ACHN (cell line): ENCODE measurements around the gene EEF1G.

Experiments
- DNase-seq: peaks from one replicate; pipeline ENCODE4 v3.0.0-alpha.2; 2015
- in situ Hi-C: cut with HindIII; loops from 2 replicates; pipeline ENCODE4 v1.10.0; 2017; ENCODE audit warnings: low sequenced_read_pairs, low pct_ligation_motif_present, low pct_unique_long_range_greater_than_20kb

Gene EEF1G

DNA sequence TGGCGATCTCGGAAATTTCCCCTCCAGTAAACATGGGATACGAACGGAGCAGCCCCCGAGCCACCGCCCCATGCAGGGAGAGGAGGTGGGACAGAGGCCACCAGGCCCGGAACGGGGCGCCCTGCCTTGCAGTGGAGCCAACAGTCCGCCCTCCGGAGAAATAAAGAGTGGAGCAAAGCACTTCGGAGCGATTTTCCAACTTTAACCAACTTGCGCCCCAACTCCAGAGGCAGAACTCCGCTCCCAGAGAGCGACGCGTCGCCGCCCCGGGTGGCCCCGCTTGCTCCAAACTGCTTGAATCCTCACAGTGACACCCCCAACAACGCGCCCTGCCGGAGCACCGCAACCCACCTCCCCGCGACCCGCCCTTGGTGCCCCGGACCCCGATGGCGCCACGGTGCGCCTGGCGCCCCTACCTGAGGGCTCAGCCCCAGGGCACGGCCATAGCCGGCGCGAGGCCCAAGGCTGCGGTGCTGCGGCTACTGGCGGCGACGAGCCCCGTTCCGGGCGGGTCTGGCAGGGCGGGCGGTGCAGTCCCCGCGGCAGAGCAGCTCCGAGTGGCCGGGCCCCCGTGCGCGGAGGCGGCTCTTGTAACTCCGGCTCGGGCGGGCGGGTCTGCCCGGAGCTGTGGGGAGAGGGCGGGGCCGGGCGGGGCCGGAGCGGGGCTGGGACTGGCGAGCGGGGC, 27.3 kb downstream of the EEF1G start, which contains the start of gene AHNAK:
AHNAK (minus strand) TSS at position 563 of the 685 bp plus-strand sequence. CDS start 10,708 bp downstream, outside the sequence.
- peak; percentile 64 for DNase-seq
- in situ Hi-C loops = no loop called here

DNA sequence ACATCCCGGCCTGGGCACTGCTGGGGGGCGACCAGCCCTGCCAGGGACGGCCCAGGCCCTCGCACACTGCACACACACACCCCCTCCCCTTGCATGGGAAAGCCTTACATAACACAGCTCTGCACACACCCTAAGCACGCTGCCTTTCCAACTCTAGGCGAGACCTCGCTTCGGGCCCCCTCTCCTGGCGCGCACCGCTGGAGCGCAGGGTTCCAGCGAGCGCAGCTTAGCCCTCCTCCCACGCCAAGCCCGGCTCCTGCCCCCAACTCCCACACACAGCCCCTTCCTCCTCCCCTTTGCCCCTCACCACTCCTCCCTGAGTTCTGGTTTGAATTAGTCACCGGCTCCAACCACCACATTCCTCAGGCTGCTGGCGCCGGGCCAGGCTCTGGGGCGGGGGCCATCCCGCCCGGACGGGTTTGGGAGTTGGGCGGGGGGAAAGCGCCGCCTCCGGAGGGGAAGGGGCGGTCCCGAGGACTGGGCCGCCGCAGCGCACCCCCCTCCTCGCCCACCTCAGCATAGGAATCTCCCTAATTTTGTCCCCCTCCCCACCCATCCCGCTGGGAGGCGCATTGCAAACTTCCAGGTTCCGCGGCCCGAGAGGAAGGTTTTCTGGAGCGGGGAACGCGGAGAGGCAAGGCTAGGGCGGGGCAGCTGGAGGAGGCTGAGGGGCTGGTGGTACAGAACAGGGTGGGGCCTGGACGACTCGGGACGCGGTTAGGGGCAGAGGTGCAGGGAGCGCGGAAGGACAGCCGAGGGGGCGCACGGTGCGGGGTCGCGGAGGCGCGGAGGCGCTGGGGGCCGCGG, 28.1 kb downstream of the EEF1G start:
- DNase-seq = peak; percentile 92
- in situ Hi-C loops = no loop called here

DNA sequence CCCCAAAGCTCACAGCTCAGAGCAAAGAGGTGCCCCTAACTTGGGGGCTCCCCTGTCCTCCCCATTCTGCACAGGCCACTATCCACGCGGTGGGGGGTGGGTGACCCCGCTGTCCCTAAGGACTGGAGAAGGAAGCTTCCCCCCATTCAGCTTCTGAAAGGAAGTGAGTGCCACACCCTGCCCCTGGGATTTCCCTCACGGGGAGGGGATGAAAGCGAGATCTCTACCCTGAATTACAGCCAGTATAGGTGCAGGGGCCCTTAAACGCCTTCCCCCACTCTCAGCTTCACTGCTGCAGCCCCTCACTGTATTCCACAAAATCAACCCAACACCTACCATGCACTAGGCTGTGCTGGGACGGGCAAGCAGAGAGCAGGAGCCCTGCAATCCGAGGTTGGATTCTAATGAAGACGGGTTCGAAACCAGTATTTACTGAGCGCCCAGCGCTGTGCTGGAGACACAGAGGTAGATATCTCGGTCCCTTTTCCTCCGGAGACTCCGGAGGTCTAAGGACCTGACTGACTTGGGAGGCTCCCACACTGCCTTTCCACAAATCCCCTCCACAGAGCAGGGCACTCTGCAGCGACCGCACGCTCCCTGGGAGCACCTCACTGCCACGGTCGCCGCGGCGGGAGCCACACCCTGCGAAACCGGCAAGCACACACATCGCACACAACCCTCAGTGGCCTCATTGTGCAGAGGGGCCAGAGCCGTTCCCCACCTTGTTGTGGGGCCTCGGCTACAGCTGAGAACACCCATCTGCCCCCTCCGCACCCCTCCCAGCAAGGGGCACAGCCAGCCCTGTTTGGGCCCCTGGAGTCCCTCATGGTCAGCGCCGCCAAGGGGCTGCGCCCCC, 28.9 kb downstream of the EEF1G start:
- in situ Hi-C loops = no loop called here
- DNase-seq = no peak

DNA sequence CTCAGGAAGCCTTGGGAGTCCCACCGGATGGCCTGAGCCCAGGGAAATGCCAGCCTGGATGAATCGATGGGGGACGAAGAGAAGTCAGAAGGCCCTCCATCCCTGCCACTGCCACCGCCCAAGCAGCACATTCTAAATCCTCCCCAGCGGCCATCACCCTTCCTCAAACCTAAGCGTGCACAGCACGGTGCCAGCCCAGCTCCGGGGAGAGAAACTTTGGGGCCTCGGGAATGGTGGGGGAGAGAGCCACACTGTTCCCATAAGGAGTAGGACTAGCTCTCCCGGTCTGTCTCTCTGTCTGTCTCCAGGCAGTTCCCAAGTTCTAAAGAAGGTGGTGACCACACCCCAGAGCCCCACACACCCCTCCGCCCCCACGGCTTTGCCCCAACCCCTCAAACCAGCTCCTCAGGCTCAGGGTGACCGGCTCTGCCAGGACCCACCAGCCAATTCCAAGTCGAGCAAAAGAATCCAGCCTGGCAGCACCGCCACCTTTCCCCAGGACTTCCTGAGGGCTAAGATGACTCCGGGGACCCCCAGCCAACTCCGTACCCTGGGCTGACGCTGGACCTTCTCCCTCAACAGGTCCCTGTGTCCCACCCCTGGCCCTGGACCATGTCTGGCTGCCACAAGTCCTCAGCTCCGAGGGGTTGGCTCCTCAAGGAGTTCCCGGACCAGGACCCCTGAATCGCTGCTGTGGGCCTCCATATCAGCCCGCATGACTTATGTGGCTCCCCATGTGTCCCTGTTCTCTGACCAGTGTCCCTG, 29.8 kb downstream of the EEF1G start:
- no peak for DNase-seq
- in situ Hi-C loops = no loop called here

DNA sequence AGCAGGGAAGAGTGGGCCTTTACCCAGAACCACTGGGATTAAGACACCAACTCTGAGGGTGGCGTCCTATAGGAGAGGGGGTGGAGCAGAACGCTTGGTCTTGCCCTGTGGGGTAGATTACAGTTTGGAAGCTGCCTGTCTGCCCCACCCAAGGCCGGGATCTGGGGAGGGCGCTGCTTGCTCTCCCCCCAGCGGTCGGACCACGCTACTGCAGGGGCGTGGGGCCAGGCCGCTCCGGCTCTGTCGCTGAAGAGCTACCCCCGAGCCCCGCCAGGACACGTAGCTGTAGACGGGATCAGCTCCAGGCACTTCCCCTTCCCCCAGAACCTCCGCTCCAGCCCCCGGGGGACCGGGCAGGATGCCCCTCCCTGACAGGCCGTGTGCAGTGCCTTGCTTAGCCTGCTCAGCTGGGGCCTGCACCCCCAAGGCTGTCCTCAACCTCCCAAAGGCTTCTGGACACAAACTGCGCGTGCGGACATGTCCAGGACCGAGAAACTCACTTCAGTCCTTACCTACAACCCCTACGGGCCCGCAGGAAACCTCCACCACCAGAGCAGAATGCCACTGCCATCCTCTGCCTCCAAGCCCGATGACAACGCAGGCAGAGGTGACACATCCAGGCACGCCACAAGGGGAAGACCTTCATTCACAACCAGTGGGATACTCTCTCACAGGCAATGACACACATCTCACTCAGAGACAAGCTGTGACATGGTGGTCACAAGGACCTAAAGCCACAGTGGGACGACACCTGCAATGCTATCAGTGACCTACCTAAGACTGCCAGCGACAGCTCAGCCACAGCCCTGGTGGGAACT, 30.7 kb downstream of the EEF1G start:
- in situ Hi-C loops = no loop called here
- peak; percentile 63 for DNase-seq

DNA sequence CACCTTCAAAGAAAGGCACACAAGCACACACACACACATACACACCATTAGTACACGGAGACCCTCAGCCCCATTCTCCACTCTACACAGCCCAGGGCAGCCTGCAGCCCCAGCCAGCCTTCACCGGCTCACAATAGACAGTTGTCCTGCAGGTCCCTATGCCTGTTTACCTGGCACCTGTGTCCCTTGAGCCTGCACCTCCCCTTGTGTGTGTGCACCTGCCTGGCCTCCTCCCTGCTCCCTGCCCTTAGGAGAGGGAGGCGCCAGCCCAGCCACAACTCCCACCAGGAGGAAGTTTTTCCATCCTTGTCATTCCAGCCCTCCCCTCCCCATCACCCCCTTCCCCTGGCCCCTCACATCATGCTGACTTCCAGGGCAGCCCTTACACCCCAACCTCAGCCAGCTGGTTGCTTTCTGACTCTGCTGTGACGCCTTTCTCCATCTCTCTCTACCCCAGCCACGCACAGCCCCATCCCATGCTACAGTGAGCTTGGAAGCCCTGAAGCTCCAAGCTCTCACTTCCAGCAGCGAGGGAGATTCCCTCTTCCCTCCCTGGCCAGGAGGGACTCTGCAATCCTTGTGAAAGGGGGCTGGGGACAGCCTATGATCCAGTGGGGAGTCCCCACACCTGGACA, 31.5 kb downstream of the EEF1G start:
- no peak for DNase-seq
- in situ Hi-C loops = no loop called here

DNA sequence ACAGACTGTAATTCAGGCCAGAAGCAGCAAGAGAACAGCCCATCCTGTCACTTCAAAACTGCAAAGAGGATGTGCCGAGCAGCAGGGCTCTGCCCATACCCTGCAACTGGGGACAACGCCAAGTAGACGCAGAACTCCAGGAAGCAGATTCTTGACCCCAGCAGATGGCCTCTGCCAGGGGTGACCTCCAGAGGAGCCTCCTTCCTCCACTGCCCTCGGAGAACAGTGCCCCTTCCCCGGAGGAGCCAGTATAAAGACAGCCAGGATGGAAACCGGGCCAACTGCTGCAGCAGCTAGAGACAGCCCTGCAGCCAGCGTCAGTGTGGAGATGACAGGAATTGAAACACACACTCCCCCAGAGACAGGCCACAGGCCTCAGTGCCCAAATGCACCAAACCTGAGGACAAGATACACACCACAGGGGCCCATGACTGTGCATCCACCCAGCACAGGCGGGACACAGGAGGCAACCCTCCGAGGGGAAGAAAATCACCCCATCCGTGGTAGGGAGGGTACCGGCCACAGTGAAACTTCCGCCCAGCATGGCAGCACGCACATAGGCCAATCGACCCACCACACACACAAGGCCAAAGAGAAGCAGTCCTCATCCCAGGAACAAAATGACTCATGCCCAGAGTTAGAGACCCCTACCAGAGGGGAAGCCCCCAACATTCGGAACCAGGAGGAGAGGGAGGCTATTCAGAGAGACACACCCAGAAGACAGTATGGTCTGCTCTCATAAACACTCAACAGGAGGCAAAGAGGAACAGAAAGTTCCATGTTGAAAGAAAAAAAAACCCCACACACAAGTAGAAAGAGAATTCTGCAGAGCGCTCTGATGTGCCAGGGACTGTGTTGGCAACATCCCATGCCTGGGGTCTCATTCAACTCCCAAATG, 32.6 kb downstream of the EEF1G start:
- DNase-seq = no peak
- in situ Hi-C loops = no loop called here

DNA sequence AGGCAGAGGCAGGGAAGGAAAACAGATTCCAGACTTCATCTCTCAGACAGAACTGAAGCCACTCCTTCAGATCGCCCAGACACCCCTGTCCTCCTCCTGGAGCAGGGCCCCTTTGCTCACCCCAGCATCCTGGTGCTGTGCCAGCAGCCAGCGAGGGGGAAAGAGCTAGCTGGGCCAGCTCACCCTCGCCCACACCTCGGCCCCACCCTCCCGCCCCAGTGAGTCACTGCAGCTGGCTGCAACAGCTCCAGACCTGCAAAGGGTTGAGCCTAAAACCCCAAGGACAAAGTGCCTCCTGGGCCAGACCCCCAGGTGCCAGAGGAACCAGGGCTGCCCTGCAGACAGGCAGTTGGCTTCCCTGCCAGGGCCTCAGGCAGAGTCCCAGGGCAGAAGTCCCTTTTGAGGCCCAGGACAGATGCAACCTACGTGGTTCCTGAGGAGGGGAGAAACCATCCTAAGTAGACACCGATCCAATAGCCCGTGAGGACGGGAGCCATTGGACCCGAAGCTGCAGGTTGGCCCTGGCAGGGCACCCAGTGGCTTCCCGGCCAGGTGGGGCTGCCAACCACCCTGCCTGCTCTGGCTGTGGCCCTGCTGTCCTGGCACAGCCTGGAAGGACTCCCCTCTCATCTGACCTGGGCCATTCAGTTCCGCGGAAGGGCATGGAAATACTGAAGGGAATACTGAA, 34.3 kb downstream of the EEF1G start:
- DNase-seq = peak; percentile 65
- in situ Hi-C loops = no loop called here

DNA sequence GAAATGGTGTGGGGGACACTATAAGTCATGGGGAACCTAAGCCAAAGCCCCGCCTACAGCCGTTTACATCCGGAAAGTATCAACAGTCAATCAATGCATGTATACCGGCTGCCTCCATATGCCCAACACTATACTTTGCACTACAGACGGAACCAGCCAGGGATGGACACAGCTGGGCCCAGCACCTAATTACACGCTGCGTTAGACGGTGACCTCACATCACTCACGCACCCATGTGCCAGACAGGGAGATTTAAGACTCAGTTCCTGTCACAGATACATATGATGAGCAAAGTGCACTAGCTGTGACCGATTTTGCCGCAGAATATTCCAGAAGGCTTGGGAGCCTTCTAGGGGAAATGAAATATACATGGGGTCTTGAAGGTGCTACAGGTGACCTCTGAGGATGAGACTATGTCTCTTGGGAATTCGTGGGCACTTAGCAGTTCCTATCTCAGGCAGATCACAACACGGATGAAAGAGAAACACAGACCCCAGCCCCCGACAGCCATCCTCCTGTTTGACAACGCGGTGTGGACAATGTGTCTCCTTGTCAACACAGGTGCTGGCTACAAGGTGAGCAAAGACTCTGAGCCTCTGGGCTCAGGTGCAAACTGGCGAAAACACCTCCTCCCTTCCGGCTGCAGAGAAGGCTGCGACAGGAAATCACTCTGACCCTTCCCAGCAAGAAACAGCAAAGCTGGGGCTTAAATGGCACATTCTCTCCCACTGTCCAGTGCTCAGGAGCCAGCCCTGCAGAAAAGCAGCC, 35.0 kb downstream of the EEF1G start:
- DNase-seq = no peak
- in situ Hi-C loops = no loop called here

DNA sequence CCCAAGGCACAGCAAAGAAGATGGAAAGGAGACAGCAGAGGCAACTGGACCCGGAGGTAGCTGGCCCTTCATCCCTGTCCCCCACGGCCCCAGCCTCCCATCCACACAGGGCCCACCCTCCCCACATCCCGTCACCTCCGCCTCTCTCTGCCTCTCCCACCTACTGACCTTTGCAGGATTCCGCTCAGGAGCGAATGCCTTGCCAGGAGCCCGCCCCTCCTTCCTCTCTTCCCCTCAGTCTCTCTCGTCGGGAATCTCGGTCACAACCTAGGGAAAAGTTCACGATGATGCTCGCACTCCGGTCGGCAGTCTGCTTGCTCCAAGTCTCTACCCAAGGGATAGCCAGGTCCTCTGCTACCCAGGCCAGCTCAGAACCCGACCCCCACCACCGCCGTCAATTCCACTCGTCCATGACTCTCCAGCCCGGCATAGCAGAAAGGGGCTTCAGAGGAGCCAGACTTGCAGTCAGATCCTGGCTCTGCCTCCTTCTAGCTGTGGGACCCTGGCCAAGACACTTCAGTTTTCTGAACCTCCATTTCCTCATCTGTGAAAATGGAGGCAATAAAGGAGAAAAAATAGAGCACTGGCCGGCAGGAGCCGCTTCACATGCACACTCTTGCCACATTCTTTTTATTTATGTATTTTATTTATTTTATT, 37.3 kb downstream of the EEF1G start:
- in situ Hi-C loops = no loop called here
- no peak for DNase-seq

DNA sequence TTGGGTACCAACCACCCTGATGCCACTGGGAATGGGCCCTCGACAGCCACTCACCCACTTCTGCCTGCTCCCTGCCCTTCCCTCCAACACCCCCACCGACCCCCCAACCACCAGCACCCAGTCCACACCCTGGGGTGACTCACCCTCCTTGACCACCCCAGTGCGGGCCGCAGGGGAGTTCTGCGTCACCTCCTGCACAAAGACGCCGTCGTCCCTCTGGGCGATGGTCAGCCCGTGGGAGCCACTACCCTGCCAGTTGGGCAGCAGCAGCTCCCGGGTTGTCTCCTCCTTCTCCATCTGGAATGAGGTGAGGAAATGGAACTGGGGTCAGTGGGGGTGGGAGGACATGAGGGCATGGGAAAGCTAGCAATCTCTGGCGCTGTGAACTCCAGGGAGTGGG, 37.9 kb downstream of the EEF1G start:
- in situ Hi-C loops = no loop called here
- no peak for DNase-seq

DNA sequence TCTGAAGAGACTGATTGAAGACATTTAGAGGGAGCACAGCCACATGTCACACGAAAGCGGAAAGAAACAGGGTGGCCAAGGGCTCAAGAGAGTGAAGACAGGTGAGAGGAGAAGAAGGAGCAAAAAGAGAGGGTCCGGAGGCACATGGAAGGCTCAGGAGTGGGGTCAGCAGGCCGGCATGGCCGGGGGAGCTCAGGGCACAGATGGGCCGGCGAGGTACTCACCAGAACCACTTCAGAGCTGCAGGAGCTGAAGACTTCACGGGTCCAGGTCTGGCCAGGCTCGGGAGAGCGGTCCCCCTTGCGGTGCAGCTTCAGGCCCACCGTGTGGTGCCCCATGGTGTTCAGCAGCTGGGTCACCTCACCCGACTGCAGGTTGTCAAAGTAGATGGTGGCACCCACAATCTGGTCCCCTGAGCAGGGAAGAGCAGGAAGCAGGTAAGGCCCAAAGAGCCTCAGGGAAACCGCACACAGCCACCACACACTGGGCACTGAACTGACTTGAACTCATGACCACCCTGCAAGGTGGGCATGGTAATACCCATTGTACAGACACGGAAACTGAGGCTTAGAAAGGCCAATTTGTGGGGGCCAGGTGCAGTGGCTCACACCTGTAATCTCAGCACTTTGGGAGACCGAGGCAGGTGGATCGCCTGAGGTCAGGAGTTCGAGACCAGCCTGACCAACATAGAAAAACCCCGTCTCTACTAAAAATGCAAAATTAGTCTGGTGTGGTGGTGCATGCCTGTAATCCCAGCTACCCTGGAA, 38.7 kb downstream of the EEF1G start:
- no peak for DNase-seq

DNA sequence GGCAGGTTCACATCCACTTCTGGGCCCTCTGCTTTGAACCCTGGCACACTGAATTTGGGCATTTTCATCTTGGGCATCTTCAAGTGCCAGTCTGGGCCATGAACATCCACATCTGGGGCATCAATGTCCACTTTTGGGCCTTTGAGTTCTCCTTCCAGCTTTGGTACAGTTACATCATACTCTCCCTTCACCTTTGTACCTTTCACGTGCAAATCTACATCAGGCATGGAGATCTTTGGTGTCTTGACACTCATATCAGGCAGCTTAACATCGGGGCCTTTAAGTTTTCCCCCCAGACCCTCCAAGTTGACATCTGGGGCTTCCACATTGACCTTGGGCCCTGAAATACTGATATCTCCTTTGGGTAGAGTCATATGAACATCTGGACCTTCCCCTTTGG, 41.6 kb downstream of the EEF1G start:
- in situ Hi-C loops = no loop called here
- DNase-seq = no peak

More for the DNA sequence above, 38.7 kb downstream of the EEF1G start:
- in situ Hi-C loops = no loop called here

DNA sequence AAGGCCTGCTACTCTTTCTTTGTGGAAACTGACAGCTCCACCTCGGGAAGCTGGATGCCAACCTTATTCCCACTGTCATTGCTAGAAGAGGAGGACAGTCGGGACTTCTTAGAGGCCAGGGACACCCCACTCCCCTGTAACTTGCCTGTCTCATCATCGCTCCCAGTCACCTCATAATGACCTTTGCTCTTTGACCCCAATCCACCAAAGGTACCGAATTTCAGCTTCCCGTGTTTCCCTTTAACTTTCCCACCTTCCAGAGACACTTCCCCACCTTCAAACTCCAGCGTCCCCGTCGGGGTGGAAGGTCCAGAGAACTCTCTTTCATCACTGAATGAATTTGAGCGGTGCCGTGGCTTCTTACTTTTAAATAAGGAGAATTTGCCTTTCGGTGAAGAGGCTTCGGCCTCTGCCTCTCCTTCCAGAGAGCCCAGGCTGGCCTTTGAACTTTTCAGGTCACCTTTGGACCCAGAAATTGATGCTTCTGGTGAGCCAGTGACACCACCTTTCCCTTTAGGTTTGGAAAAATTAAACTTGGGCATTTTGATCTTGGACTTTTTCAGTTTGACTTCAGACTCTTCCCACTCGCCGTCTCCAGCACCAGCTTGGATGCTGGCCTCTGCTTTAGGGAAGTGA, 56.8 kb downstream of the EEF1G start:
- in situ Hi-C loops = no loop called here
- no peak for DNase-seq
